HepG2 (cell line): ENCODE data around the gene KSR1. TPM values are rescaled to one million over a fixed set of nuclear protein-coding genes. Genes with fewer than 3 reads are reported as not detected.

Experiments
- ATAC-seq: fragments of 200-7000 bp; cut with Tn5 transposase; 3 replicates; pipeline ENCODE4 v1.9.1; 2020; ENCODE audit warnings: mild to moderate bottlenecking, moderate library complexity
- BruUV-seq: library from RNA; stranded (reverse); fragments of 400-500 nt; replicated peaks from 2 replicates; lab custom pipeline; 2021; lab: Mats Ljungman, UMichigan
- CTCF ChIA-PET: fragments of 300-600 bp; formaldehyde crosslinking; extraction: SDS; loops from one replicate; lab custom pipeline; 2021; ENCODE audit warnings: low total read pairs, inconsistent platforms, low intra/inter-chr PET ratio; lab: Yijun Ruan, JAX
- POLR2A ChIA-PET: fragments of 350-600 bp; sonication (Branson Sonifier 250); formaldehyde crosslinking; loops from one replicate; lab custom pipeline; 2020; ENCODE audit warnings: antibody characterized with exemption, inconsistent platforms; lab: Yijun Ruan, JAX
- DNase-seq: peaks from one replicate; pipeline ENCODE4 v3.0.0-alpha.2; 2015; ENCODE audit warnings: low spot score
- FAIRE-seq: peaks from 3 replicates; lab custom pipeline; 2011; peaks lifted over from hg19 to GRCh38; lab: Jason Lieb, UNC
- H2AFZ ChIP-seq: one replicate; pipeline ENCODE4 v1.6.1; 2011; ENCODE audit warnings: low read length, inconsistent platforms
- H3K27ac ChIP-seq: fragments of 300-600 bp; 3 replicates; pipeline ENCODE4 v1.8.0; 2011; ENCODE audit warnings: mixed run types, mild to moderate bottlenecking, mixed read lengths, low read length, inconsistent platforms; ENCODE audit not compliant: insufficient read depth; ENCODE audit errors: extremely low read length
- H3K27me3 ChIP-seq, 2 experiments: fragments of 200-600 bp in 1 of 2; 2 replicates in 1 of 2; 3 replicates in 1 of 2; pipeline versions ENCODE4 v1.6.0 to v1.8.0; 2011; ENCODE audit warnings: low read length in 2 of 2, mild to moderate bottlenecking in 2 of 2, moderate library complexity in 2 of 2, inconsistent platforms in 1 of 2; ENCODE audit not compliant: insufficient read depth in 2 of 2, control insufficient read depth in 1 of 2
- H3K36me3 ChIP-seq, 2 experiments: fragments of 200-600 bp in 1 of 2; replicated peaks in 1 of 2; 2 replicates in 1 of 2; 3 replicates in 1 of 2; pipeline versions ENCODE4 v1.5.1 to v1.8.0; 2011; ENCODE audit warnings: low read length in 2 of 2, inconsistent platforms in 1 of 2; ENCODE audit not compliant: insufficient read depth in 2 of 2, control insufficient read depth in 1 of 2
- H3K4me1 ChIP-seq: 2 replicates; pipeline ENCODE4 v1.5.1; 2012; ENCODE audit warnings: low read length, inconsistent platforms; ENCODE audit not compliant: insufficient read depth
- H3K4me2 ChIP-seq: 2 replicates; pipeline ENCODE4 v1.6.0; 2011; ENCODE audit warnings: low read depth, low read length, inconsistent platforms
- H3K4me3 ChIP-seq, 3 experiments: fragments of 200-600 bp in 1 of 3; sonication (generic), shearing (Covaris generic) in 1 of 3; replicated peaks in 1 of 3; 2 replicates each; pipeline ENCODE4 v1.5.1; 2011 to 2016; ENCODE audit warnings: low read length in 3 of 3, inconsistent platforms in 2 of 3, low read depth in 2 of 3, mild to moderate bottlenecking in 2 of 3, control low read depth in 1 of 3, mixed read lengths in 1 of 3; ENCODE audit not compliant: insufficient read depth in 1 of 3
- H3K79me2 ChIP-seq: one replicate; pipeline ENCODE4 v1.6.1; 2011; ENCODE audit warnings: low read length, inconsistent platforms; ENCODE audit not compliant: insufficient read depth
- H3K9ac ChIP-seq: 2 replicates; pipeline ENCODE4 v1.6.0; 2011; ENCODE audit warnings: mild to moderate bottlenecking, low read depth, low read length, inconsistent platforms; ENCODE audit not compliant: insufficient read depth
- H3K9me3 ChIP-seq: 2 replicates; pipeline ENCODE4 v1.5.1; 2012; ENCODE audit warnings: mild to moderate bottlenecking, low read length
- H4K20me1 ChIP-seq: 2 replicates; pipeline ENCODE4 v1.6.0; 2011; ENCODE audit warnings: inconsistent platforms, mild to moderate bottlenecking, low read length, moderate library complexity; ENCODE audit not compliant: insufficient read depth
- IKZF1 ChIP-seq: fragments of 450-650 bp; IDR thresholded peaks from 2 replicates; pipeline ENCODE4 v1.7.1; 2016
- MZF1 ChIP-seq: sonication (generic); formaldehyde crosslinking; IDR thresholded peaks from 2 replicates; pipeline ENCODE4 v1.8.1; 2023; ENCODE audit warnings: mild to moderate bottlenecking, missing genetic modification reagents, borderline replicate concordance
- THRA ChIP-seq: sonication (generic); formaldehyde crosslinking; IDR thresholded peaks from 2 replicates; pipeline ENCODE4 v1.4.0; 2020; ENCODE audit warnings: missing genetic modification reagents, borderline replicate concordance
- ZNF576 ChIP-seq: sonication (generic); formaldehyde crosslinking; IDR thresholded peaks from 2 replicates; pipeline ENCODE4 v1.4.0; 2020; ENCODE audit warnings: mild to moderate bottlenecking, missing genetic modification reagents
- ZNF629 ChIP-seq: sonication (generic); formaldehyde crosslinking; conservative IDR thresholded peaks from 2 replicates; pipeline ENCODE4 v1.5.0; 2020; ENCODE audit warnings: missing genetic modification reagents
- WGBS: methylation state at CpG from one replicate; pipeline ENCODE4 v1.1.6; 2017; ENCODE audit warnings: low lambda C conversion rate; 5-methylcytosine and 5-hydroxymethylcytosine counted together
- in situ Hi-C: cut with HindIII; loops from 2 replicates; pipeline ENCODE4 v1.10.0; 2017; ENCODE audit warnings: low pct_unique_long_range_greater_than_20kb; ENCODE audit not compliant: extremely low pct_ligation_motif_present
- intact Hi-C: fragments of 100-400 bp; cut with micrococcal nuclease; formaldehyde crosslinking; loops from one replicate; pipeline ENCODE4 v1.10.0; 2022; ENCODE audit not compliant: unreplicated experiment
- polyA plus RNA-seq, 8 experiments: library from polyadenylated mRNA; depleted of rRNA in 3 of 8; stranded (reverse) in 7 of 8; unstranded in 1 of 8; fragments of >200 nt; fragmentation: Illumina TruSeq in 4 of 8; extraction: Trizol in 4 of 8; gene quantifications; 2 replicates each; pipeline versions ENCODE4 v1.2.1 to v1.2.3, GENCODE V29; 2011 to 2016; ENCODE audit warnings: low read depth in 4 of 8, missing spikeins in 1 of 8, mixed read lengths in 1 of 8; ENCODE audit not compliant: insufficient read depth in 1 of 8
- total RNA-seq, 5 experiments: library from RNA; depleted of rRNA; stranded (reverse); fragments of >200 nt; fragmentation: Illumina TruSeq; extraction: Trizol; gene quantifications; 2 replicates each; pipeline ENCODE4 v1.2.3, GENCODE V29; 2016; ENCODE audit warnings: low read depth in 1 of 5

KSR1 gene
- total and polyA plus RNA-seq, 2 of the 13 experiments (the other 11 are each of a cell fraction or from before 2014, with no cell fraction given) = 10.1 to 16.6 TPM

- no peak for TF ChIP-seq IKZF1
- TF ChIP-seq ZNF576 = no peak
- TF ChIP-seq MZF1 (CRISPR knock-in tag) = no peak
- no peaks in the 10 kb centered on the region for H3K9me3 ChIP-seq
- ChIA-PET POLR2A (no interaction called here), CTCF (no interaction called here)
- no peaks in the 10 kb centered on the region for H3K36me3 ChIP-seq
- in situ Hi-C loops (no loop called here), intact Hi-C loops (no loop called here)
- H3K4me1 ChIP-seq = peaks cover 72% of the 10 kb centered on the region
- no TSS peak for BruUV-seq
- H4K20me1 ChIP-seq = peaks cover 4% of the 10 kb centered on the region; the same call in 1 of the 2 replicates
- no peak overlapping the region for H3K4me3 ChIP-seq
- H3K9ac ChIP-seq = no peak overlapping the region
- H2AFZ ChIP-seq = no peak overlapping the region
- DNase-seq (no peak), ATAC-seq (no peak), FAIRE-seq (no peak)
- 92% methylated on average over 4 of the region's 9 CpGs for WGBS
- H3K4me2 ChIP-seq = no peak overlapping the region
- H3K79me2 ChIP-seq = peaks cover 26% of the 10 kb centered on the region
- no peak overlapping the region for H3K27ac ChIP-seq
- H3K27me3 ChIP-seq = no peaks in the 10 kb centered on the region
Measured at GRCh38 chr17:27543464-27543856, 87.2 kb downstream of the KSR1 start.

GRCh38 chr17:27543958-27544349, 87.7 kb downstream of the KSR1 start:
- Histone ChIP-seq H2AFZ (no peak overlapping the region), H3K9ac (no peak overlapping the region), H3K4me1 (peaks cover 70% of the 10 kb centered on the region), H3K79me2 (peaks cover 24% of the 10 kb centered on the region), H3K4me3 (no peak overlapping the region), H3K4me2 (no peak overlapping the region), H3K9me3 (no peaks in the 10 kb centered on the region), H3K27me3 (no peaks in the 10 kb centered on the region), H3K27ac (no peak overlapping the region), H4K20me1 (peaks cover 4% of the 10 kb centered on the region; the same call in 1 of the 2 replicates), H3K36me3 (no peaks in the 10 kb centered on the region)
- intact Hi-C loops = no loop called here
- no peak for ATAC-seq
- BruUV-seq = no TSS peak
- TF ChIP-seq THRA (CRISPR knock-in tag) = no peak
- peak; percentile 84 for TF ChIP-seq ZNF629 (CRISPR knock-in tag)
- 95% methylated on average over 9 of the region's 9 CpGs for WGBS
- FAIRE-seq = no peak
- POLR2A ChIA-PET = no interaction called here
- CTCF ChIA-PET = no interaction called here
- DNase-seq = no peak
- in situ Hi-C loops = no loop called here
